Stimulated activated CD4-positive, alpha-beta T cell treated with anti-CD3 and anti-CD28 coated beads, Interleukin-1b, Interleukin-23, amount 100 ng/mL, for 48 hours (primary cell): ENCODE measurements around the gene PPP5C.
"Not testable (repeated sequence)": the region's sequence is repeated elsewhere in the genome, so short reads cannot be mapped to it uniquely, and the experiment has no call there.

Experiments
- DNase-seq: peaks from one replicate; pipeline ENCODE4 v3.0.0-alpha.2; 2020

The PPP5C gene

DNA sequence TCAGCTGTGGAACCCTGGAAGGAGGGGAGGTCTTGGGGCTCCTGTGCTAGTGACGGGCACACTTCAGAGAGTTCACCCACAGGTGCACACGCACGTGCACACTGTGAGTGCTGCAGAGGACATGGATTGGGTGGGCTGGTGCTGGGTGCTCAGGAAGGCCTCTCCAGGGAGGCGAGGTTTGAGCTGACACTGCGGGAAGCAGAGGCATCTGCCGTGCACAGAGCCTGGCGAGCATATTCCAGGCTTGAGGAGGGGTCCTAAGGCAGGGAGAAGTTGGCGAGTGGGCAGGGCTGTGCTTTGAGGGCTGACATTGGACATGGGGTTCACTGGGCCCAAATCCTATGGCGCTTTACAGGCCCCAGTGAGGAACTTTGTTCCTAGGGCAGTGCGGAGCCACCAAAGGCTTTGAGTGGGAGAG, 40.8 kb downstream of the PPP5C start:
- no peak for DNase-seq

DNA sequence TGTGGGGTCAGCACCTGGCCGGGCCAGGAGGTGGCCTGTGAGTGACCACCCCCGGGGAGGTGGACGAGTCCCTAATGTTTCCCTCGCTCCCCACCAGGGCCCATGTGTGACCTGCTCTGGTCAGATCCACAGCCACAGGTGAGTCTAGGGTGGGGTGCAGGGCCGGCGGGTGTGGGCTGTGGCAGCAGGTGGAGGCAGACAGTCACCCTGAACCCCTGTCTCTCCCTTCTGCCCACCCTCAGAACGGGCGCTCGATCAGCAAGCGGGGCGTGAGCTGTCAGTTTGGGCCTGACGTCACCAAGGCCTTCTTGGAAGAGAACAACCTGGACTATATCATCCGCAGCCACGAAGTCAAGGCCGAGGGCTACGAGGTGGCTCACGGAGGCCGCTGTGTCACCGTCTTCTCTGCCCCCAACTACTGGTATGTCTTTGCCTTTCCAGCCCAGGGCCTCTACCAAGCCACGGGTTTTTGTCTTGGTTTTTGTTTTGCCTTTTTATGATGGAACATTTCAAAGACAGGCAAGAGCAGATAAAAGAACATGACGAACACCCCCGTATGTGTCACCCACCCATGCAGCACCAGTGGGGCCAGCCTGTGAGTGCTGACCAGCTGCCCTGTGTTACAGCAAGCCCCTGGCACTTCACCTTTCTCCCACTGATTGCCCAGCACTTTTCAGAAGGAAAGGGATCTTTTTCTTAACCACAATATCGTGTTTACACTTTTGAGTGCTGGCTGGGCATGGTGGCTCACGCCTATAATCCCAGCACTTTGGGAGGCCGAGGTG, 41.6 kb downstream of the PPP5C start:
- DNase-seq, result no peak

DNA sequence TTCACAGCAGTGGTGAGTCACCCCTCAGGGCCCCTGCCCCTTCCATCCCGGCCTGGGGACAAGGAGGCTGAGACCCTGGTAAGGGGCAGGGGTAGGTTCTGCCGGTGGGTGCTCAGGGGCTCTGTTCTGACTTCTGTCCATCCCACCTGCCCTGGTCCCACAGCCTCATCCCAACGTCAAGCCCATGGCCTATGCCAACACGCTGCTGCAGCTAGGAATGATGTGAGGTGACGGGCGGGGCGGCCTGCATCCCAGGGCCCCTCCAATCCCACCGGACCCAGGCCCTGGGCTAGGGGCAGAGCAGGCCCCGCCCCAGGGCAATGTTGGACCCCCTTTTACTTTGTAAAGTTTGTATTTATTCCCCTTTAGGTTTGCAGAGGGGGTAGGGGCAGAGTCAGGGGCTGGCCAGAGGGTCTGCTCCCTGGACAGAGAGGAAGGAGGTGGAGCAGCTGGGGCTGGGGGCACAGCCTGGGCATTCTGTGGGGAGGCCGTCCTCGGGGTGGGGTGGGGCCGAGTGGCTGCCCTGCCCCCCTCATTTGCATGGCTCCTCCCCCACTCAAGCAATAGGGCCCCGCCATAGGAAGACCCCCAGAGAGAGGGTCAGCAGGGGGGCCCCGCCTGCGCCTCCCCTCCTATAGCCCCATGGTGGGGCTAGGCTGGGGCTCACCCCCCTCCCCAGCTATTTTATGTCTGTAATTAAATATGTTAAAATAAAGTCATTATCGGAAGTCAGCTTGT, 43.4 kb downstream of the PPP5C start:
- no peak for DNase-seq

DNA sequence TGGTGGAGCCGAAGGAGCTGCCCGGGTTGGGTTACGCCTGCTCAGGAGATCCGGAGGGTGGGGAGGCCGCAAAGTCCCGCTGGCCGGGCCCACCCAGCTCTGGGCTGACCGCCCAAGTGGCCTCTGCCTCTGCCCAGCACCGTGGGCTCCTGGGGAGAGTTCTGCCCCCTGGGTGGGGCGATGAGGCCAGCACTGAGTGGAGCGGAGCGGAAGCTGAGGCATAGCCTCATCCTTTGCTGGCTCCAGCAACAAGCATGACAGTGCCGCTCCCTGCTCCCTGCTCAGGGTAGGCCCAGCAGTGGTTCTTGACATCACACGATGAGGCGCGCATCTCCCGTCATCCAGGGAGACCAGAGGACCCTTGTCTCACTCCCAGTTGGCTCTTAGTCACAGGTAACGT, 44.0 kb downstream of the PPP5C start:
- DNase-seq, result no peak

DNA sequence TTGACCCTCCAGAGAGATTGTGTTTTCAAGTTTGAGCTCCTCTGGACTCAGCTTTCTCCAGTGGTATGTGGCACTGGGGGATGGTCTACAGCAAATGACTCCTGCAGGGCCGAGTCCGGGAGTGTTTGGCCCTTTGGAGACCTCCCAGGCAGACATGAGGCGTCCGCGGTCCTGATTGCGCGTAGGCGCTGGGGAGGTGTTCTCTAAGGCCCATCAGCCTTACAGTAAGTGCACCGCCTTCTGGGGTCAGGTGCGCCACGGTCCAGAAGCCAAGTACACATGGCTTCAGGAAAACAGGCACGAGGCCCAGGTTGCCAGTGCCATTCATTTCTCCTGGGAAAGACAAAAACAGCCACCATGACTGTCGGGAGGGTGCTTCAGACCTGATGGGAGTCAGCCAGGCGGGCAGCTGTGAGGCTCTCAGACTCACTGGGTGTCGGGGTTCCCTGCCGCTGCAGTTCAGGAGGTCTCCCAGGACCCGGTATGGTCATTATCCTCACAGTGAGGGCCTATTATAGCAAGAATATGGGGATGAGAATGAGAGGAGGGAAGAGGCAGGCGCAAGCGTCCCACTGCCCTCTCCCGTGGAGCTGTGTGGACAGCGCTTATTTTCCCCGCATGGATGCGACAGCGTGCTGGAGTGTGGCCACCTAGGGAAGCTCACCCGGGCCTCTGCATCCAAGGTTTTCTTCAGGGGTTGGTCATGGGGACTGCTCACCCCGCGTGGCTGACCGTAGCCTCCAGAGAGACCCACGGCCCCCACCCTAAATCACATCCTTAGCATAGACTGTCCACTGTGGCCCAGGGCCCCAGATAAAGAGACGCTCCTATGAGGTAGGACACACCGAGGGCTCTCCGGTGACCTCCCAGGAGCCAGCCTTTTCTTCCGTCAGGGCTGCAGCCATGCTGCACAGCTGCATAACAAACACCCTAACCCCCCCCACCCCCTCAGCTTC, 44.7 kb downstream of the PPP5C start:
- DNase-seq, result no peak

DNA sequence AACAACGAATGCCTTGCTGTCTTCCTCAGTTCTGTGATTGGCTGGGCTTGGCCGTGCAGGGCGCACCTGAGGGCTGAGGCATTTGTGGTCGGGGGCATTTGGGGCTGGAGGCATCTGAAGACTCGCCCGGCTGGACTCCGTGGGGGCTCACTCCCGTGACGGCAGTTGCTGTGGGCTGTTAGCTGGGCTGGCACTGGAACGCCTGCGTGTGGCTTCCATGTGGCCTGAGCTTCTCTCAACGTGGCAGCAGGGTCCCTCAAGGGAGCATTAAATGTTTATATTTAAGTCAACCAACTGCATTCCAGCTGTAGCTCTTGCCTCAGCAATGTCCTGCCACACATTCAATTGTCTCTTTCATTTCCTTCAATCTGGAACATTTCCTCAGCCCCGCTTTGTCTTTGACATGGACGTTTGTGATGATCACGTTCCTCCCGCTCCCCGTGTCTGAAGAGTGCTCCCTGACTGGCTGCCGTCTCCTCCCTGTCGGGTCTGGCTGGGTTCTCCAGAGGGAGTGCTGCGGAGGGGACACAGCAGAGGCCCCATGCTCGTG, 45.4 kb downstream of the PPP5C start:
- no peak for DNase-seq

DNA sequence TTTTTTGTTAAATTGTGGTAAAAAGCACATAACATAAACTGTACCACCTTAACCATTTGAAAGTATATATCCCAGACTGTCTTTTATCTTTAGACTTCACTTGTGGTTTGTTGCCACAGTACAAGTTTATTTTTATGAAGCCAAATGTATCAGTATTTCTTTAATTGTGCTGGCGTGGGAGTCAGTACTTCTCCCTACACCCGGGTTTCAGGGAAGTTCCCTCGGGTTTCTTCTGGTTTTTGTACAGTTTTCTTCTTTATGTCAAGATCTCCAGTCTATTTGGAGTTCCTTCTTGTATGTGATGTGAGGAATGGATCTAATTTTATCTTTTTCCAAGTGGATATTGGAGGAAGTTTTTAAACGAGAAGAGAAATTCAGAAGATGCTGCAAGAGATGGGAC, 46.0 kb downstream of the PPP5C start:
- DNase-seq, result no peak

DNA sequence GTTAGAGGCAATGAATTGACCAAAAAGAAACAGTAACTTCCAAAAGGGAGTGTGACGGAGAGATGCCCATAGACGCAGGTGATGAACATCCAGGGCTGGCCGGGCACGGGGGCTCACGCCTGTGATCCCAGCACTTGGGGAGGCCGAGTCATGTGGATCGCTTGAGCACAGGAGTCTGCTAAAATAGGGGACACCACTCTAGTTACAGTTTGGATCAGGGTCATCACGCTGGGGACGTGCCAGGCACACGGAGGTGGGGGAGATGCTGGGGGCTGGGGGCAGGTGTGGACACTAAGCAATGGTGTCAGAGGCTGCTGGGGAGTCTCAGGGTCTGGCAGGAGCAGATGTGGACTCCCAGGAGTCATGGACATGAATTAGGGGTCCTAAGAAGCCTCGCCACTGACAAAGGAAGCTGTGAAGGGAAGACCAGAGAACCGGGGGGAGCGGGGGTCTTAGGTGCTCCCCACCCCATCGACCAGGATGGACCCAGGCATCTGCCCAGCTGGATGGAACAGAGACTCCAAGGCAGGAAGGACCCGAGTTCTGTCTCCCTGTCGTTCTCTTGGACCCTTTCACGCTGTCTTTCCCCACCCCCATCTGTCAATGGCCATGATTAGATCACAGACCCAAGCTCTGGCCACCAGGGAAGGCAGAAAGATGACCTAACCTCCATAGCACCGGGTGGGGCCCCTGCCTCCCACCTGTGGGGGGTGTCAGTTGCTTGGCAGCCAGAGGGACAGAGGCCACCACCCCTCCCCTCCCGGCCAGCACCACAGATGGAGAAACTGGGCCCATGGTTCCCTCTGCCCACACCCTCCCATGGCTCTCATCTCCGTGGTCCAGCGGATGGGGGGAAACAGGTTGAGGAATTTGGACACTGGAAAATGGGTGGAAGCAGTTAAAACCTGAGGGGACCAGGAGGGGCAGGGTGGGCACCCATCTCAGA, 46.8 kb downstream of the PPP5C start:
- no peak for DNase-seq

DNA sequence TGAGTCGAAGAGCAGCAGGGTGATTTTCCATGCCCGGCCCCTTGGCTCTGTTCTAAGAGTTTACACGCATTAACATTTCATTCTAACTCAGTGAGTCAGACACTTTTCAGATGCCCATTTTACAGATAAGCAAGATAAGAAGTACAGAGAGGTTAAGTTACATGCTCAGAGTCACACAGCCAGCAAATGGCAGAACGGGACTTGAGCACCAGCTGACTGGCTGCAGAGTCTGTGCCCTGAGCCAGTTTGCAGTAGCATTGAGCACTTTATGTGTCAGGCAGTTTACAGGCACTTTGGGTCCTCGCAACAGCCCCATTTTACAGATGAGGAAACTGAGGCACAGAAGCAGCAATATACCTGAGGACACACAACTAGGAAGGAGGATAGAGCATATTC, 47.5 kb downstream of the PPP5C start:
- DNase-seq, result no peak

DNA sequence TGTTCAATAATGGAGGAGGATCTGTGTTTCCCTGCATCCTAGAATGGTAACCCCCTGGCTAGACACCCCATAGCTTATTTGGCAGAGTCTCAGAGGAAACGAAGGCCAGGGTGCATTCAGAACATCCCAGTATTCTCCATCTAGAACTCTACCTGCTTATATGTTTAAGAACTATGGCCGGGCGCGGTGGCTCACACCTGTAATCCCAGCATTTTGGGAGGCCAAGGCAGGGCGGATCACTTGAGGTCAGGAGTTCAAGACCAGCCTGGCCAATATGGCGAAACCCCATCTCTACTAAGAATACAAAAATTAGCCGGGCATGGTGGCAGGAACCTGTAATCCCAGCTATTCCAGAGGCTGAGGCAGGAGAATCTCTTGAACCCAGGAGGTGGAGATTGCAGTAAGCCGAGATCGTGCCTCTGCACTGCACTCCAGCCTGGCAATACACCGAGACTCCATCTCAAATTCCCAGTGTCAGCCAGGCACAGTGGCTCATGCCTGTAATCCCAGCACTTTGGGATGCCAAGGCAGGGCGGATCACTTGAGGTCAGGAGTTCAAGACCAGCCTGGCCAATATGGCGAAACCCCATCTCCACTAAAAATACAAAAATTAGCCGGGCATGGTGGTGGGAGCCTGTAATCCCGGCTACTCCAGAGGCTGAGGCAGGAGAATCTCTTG, 51.1 kb downstream of the PPP5C start:
- not testable (repeated sequence) for DNase-seq

DNA sequence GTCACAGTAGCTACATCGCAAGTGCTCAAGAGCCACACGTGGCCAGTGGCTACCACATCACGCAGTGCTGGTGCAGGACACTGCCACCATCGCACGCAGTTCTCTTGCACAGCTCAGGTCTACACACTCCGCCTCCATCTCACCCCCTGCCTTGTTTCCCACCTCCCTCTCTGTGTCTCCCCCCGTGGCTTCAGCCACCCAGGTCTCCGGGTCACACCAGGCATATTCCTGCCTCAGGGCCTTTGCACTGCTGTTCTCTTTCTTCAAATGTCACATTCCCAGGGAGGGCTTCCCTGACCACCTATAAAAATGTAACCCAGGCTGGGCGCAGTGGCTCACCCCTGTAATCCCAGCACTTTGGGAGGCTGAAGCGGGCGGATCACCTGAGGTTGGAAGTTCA, 55.8 kb downstream of the PPP5C start:
- DNase-seq, result no peak

DNA sequence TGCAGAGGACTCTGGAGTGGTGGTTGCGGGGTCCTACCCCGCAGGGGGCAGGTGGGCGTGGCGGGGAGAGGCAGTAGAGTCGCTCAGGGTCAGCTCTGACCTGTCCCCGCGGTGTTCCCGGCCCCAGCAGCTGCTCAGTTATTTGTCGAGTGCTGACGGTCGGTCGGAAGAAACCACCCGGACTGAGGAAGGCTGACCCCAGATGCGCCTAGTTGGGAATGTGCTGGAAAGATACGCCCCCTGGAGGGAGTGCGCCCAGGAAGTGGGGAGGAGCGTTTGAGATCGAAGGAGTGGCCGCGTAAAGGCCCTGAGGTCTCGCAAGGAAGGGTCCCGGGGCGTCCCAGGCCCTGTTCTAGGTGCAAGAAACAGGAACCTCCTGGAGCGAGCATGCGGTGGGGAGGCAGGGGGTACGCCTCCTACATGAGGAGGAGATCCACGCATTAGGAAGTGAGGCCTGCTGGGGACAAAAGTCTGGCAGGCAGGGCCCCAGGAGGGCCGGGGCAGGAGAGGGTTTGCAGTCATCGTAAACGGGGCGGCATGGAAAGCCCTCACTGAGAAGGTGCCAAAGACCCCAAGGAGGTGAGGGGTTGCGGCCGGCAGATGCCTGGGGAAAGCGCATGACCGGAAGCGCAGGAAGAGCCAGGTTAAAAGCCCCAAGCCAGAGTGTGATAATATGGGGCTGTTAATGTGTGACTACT, 57.3 kb downstream of the PPP5C start:
- DNase-seq, result no peak

DNA sequence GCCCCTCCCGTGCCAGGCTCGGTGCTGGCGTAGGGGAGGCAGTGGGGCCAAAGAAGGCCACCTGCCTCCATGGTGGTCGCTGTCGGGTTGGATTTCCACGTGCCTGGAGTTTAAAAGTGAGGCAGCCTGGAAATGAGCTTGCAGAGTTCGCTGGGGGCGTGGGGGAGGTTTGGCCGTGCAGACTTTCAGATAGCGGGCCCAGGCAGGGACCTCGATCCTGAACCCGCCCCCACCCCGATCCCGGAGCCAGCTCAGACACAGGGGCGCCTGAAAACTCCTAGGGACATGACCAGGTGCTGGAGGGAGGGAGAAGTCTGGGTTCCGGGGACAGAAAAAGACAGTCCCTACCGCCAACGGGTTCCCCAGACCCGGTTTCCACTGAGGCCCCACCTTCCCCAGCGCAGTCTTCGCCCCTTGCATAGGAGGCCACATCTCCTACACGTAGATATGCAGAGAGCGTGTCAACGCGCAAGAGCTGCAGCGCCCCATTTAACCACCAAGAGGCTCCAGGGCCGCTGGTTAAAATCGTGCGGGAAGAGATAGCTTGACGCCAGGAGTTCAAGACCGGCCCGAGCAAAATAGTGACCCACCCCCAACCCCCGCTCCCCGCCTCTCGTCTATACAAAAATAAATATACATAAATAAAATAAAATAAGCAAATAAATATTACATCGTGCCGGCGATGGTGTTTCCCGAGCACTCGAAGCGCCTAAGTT, 58.0 kb downstream of the PPP5C start:
- DNase-seq, result peak; percentile 31

DNA sequence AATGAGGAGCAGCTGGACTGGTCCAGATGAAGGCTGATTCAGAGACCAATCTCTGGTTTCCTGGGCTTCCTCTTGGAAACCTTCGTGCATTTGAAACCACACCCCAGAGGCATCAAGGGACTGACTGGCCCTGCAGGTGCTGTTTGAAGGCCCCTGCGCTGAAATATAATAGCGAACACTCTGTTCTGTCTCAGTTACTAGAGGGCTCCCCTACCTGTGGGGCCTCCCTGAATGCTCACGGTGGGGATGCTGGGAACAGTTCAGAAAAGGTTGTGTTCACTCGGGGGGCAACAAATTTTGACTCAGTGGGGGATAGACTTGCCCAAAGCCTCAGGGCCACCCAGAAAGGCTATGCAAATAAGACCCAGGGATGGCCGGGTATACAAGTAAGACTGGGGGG, 60.1 kb downstream of the PPP5C start:
- DNase-seq, result no peak

DNA sequence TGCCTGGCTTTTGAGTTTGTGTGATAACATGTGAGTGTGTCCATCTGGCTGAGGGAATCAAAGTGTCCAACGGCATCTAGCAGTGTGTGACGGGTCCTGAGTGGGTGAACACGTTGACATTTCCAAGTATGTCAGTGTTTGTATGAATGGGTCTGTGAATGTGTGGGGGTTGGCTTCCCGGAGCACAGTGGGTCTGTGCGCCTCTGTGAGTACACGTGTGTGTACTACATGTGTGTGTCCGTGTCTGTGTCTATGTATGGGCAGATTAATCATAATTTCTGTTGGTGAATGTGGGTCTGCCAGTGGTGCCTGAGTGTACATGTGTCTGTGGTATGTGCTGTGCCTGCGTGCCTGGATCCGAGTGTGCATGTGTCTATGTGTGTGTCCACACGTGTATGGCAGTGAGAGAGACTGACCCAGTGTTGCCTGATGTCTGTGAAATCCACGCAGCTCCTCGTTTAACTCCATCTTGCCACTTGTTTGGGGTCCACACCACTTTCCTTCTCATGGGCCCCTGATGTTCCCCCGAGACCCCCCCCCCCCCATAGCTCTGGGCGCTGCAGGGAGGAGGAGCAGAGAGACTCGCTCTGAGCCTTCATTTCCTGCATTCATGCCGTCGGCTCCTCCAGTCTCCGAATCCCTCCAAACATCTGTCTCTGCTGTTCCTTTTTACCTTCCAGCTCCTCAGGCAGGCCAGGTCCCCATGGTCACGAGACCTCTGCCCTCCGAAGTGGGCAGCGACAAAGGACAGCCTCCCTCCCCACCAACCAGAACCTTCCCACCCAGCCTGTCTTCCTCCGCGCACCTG, 61.2 kb downstream of the PPP5C start:
- no peak for DNase-seq

DNA sequence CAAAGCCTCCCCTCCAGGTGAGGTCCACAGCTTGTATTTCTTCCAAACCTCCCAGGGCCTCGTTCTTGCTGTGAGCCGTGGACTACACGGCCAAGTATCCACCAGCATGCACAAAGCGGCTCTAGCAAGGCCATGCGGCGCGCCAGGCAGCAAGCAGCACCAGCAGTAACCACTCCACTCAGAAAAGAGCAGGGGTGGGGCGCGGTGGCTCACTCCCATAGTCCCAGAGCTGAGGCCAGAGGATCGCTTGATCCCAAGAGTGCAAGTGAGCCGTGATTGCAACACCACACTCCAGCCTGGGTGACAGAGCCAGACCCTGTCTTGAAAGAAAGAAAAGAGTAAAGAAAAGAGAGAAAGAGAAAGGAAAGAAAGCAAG, 61.8 kb downstream of the PPP5C start:
- no peak for DNase-seq

DNA sequence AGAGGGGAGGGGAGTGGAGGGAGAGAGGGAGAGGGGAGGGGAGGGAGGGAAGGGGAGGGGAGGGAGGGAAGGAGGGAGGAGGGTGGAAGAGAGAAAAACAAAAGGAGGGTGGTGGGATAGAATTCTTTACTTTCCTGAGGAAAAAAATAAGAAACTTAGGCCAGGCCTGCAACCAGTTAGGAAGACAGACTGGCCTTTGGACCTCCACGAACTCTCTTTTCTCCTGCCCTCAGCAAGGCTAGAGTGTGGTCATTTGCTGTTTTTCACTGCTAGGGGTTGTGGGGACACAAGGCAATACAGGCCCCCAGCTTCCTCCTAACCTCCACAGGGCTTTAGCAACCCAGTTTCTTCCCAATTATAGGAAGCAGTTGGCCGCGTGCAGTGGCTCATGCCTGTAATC, 62.3 kb downstream of the PPP5C start:
- no peak for DNase-seq

DNA sequence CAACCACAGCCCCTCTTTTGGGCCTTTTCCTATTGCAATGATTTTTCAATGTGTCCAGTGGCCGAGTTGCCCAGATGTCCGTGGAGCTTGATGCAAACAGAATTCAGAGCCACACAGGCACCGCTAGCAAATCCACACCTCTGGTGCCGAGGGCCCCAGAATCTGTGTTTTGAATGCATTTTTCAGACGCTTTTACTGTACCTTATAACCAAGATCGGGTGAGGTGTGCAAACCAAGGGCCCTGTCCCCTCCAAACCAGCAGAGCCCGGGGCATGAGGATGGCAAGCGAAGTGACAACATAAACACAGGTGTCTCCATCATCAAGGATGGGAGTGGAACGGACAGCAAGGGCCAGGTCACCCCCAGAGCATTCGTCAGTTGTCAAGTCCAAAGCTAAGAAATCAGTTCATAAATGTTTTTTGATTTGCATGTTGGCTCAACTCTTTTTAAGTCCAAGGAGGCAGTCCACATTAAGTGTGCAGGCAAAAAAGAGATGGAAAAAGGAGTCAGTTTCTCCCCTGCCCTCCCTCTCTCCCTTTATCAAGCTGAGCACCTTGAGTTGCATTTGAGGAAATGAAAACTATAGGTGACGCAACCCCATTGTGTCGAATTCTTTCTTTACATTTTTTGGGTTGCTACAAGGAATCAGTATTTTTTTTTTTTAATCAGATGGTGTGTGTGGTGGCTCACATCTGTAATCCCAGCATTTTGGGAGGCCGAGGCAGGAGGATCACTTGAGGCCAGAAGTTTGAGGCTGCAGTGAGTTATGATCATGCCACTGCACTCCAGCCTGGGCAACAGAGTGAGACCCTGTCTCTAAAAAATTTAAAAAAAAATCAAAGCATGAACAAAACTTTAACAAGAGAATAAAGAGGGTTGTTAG, 63.6 kb downstream of the PPP5C start:
- DNase-seq, result no peak
